GM18502 (cell line): ENCODE measurements around the gene GALK1.
A peak's percentile ranks its signal among the peaks of the same experiment; 100 is the strongest.
"Not testable (repeated sequence)": the region's sequence is repeated elsewhere in the genome, so short reads cannot be mapped to it uniquely, and the experiment has no call there.

ENCODE experiments used
- ATAC-seq: cut with Tn5 transposase; IDR thresholded peaks from one replicate; pipeline ENCODE4 v1.9.1; 2021; ENCODE audit warnings: mild to moderate bottlenecking; ENCODE audit not compliant: unreplicated experiment, poor library complexity

Gene GALK1

DNA sequence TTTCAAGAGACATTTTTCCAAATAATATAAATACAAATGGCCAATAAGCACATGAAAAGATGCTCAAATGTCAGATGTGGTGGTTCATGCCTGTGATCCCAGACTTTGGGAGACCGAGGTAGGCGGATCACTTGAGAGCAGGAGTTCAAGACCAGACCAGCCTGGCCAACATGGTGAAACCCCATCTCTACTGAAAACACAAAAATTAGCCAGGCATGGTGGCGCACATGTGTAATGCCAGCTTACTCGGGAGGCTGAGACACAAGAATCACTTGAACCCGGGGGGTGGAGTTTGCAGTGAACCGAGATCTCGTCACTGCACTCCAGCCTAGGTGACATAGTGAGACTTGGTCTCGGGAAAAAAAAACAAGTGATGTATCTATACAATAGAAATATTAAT lies 2.9 kb upstream of the GALK1 start:
- ATAC-seq: no peak

- no peak for ATAC-seq
These were observed 989 bp upstream of the GALK1 start for GRCh38 chr17:75765981-75766380.

DNA sequence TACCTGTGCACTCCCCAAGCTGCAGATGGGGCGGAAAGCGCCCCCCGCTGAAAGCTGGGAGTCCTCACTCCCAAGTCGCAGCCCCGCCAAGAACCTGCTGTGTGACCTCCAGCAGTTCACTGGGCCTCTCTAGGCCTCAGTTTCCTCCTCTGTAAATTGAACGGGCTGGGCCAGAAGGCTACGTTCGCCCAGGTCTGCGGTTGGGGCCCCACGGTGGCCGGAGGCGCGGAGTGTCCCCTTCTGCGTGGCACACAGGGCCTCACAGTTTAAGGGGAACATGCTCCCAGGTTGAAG lies 628 bp downstream of the GALK1 start:
- no peak for ATAC-seq

- ATAC-seq: no peak
These were observed 1.2 kb downstream of the GALK1 start for GRCh38 chr17:75763613-75764416.

- no peak for ATAC-seq
These were observed 1.8 kb downstream of the GALK1 start for GRCh38 chr17:75763269-75763607.

GRCh38 chr17:75762513-75763268 lies 2.3 kb downstream of the GALK1 start:
- ATAC-seq: no peak

GRCh38 chr17:75759978-75760640 lies 4.9 kb downstream of the GALK1 start:
- ATAC-seq: not testable (repeated sequence)

GRCh38 chr17:75759457-75759856 lies 5.5 kb downstream of the GALK1 start:
- no peak for ATAC-seq

GRCh38 chr17:75758131-75758905 lies 6.7 kb downstream of the GALK1 start:
- no peak for ATAC-seq

- ATAC-seq: no peak
These were observed 7.8 kb downstream of the GALK1 start for GRCh38 chr17:75757086-75757681.

DNA sequence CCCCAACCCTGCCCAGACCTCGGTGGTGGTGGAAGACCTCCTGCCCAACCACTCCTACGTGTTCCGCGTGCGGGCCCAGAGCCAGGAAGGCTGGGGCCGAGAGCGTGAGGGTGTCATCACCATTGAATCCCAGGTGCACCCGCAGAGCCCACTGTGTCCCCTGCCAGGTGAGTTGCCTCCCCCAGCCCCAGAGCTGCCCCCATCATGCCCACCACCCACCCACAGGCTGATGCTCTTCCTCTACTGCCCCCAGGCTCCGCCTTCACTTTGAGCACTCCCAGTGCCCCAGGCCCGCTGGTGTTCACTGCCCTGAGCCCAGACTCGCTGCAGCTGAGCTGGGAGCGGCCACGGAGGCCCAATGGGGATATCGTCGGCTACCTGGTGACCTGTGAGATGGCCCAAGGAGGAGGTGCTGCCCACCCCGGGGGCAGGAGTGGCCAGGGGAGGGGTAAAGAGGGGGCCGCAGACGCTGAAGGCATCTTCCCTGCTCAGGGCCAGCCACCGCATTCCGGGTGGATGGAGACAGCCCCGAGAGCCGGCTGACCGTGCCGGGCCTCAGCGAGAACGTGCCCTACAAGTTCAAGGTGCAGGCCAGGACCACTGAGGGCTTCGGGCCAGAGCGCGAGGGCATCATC lies 8.4 kb downstream of the GALK1 start:
- ATAC-seq: no peak

- no peak for ATAC-seq
These were observed 9.0 kb downstream of the GALK1 start for GRCh38 chr17:75755990-75756389.

DNA sequence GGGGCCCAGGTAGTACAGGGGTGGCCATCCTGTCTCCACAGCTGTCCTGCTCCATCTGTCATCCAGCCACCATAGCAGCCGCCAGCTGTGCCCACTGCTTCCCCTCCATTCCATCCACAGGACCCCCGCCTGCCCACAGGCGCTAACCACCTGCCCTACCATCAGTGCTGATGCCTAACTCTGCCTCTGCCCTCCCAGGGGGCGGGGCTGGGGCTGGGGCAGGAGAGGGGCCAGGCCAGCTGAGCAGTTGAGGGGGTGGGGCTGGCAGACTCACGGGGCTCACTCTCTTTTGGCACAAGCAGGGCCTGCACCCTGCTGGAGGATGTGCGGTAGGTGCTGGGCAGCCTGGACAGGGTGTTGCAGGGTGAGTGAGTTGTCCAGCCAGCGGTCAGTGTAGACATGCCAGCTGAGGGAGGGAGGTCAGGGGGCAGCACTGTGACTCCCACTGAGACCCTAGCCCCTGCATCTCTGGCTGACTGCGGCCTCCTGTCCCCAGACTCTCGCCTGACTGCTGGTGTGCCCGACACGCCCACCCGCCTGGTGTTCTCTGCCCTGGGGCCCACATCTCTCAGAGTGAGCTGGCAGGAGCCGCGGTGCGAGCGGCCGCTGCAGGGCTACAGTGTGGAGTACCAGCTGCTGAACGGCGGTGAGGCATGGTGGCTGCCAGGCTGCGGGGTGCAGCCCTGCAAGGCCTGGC lies 9.6 kb downstream of the GALK1 start:
- no peak for ATAC-seq

- ATAC-seq: no peak
These were observed 10.4 kb downstream of the GALK1 start for GRCh38 chr17:75754378-75755204.

GRCh38 chr17:75753514-75754377 lies 11.2 kb downstream of the GALK1 start:
- peak; percentile 57 for ATAC-seq

DNA sequence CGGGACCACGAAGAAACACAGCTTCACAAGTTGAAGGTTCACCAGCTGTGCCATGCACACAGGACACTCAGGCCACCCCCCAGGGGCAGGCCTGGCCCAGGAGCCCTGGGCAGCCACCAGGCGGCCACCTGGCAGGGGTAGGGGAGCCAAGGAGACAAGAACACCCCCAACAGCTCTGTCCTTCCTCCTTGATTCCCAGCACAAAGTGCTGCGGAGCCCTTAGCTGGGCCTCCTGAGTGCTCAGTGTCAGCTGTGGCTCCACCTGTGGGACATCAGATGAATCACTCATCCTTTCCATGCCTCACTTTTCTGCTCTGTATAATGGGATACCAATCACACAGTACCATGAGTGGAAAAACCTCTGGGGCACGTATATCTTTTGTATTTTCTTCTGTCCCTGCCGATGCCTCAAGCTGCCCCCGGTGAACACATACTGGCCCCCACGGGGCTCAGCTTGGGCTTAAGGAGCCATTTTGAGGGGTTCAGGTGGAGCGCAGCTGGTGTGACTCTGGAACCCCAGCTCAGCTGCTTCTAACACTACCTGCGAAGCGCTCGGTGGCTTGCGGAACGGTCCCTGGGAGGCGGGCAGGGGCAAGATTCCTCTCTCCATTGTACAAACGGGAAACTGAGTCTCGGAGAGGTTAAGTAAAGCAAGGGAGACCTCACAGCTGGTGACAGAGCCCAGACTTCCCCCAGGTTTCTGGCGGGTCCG lies 12.0 kb downstream of the GALK1 start:
- no peak for ATAC-seq

DNA sequence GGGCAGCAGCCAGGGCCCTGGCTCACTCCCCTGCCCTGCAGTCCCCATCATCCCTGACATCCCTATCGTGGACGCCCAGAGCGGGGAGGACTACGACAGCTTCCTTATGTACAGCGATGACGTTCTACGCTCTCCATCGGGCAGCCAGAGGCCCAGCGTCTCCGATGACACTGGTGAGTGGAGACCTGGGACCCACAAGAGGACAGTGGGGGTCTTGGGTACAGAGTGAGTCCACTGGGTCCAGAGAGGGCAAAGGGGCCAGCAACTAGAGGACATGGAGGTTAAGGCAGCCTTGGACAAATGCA lies 12.6 kb downstream of the GALK1 start:
- no peak for ATAC-seq
